Activated CD8-positive, alpha-beta memory T cell treated with anti-CD3 and anti-CD28 coated beads for 1 hour (primary cell): ENCODE measurements around the gene RABGAP1.

Source experiments
- DNase-seq, 2 donors: peaks; one replicate each; pipeline ENCODE4 v3.0.0-alpha.2; 2020; ENCODE audit warnings: low read depth in 1 of 2; ENCODE audit errors: extremely low read depth in 1 of 2

The RABGAP1 gene

DNA sequence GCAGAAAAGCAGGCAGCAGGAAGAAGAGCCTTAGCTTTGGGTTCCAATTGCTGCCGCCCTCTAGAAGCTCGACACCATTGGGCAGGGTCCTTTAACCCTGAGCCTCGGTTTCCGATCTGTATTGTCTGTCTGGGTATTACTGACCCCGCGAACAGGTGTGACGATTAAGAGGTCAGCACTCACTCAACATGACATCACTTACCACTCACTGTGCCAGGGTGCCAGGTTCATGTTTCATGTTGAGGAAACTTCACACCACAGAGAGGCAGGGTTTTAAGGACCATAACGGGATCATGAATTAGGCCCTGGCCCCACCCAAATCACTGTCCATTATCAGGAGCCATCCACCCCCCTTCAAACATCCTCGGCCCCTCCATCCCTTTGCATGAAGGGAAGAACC is 168.2 kb downstream of the RABGAP1 start:
- no peak for DNase-seq

DNA sequence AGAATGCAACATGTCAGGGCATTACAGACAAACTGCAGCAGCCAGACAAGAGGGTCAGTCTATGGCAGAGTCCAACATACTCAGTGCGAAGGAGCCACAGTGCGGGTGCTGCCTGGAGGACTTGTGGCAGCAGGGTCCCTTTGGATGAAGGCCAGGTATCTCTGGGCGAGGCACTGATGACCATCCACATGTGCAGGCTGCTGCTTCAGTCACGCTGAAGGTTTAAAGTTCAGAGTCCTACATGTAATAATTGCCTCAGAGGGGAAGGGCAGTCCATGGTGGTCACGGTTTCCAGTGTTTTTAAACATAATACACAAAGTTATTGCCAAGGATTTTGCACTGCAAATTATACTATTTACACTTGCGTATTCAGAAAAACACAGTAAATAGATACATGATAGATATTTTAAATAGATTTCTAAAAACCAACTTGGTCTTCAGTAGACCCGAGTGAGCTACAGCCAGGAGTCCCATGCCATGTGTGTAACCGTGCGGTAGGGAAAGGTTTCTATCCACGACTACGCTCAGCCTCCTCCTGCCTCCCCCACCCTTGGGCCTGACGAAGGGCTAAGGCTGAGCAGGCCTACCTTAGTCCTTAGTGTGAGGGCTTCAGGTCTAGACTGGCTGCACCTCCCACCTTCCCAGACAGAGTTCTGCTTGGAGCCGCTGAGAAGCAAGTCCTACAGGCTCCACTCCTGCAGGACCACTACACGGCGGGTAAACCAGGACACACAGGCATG is 168.9 kb downstream of the RABGAP1 start:
- no peak for DNase-seq

DNA sequence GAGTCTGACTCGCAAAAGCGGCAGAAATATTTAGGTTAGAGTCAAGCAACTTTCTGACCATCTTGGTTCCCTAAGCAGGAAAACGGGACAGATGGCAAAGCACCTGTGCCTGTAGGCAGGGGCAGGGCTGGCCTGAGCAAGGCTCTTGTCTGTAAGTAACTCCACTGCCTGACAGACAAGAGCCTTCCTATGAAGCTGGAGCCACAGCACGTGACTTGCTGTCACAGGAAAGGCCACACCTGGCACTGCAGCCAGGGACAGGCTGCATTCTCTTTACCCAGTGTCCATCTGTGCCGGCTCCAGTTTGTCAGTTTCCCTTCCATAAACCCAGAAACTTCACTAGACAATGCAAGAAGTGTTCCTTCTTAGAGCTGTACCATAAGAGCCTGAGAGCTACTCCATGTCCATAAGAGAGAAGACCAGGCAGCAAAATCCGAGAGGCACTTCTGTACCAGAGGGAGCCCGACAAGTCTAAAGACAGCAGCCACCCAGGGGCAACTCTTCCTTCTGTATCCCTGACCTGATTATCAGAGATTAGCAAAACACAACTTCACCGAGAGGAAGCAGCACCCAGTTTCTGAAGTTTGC is 170.7 kb downstream of the RABGAP1 start:
- no peak for DNase-seq

DNA sequence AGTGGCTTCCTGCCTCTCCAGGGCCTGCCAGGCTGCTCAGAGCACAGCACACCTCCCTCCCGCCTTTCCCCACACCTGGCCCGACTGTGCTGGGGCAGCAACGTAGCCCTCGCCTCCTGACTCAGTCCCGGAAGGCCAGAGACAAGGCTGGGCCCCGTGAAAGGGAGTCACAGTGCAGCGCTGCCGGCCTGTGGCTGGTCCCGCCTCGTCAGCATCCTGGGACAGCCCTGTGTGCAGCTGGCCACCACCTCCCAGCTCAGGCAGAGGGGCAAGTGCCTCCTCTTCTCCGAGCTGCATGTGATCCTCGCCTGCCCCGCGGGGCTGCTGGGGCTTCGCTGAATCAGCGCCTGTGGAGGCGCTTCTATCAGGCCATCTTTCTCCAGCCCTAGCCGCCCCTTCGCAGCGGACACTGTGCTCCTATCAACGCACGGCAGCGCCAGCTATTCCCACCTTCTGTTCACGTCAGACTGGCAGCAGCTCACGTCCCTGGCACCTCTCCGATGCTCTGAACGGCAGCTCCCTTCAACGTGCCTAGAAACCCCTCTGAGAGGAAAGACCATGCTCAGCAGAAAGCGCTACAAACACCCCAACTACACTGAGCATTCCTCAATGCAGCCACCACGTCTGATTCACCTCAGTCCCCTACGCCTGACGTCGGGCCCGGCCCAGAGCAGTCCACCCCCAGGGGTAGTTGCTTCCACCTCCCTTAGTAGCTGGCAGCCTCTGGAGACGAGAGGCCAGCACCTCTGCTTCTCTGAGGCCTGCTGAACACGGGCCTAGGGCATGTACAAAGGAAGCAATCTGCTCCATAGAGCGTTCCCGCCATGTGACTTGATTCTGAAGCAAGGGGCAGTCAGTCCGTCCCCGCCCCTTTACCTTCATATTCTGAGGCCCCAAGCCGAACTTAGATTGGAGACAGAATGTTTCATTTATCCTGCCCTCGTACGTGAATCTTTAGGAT is 171.5 kb downstream of the RABGAP1 start:
- no peak for DNase-seq

DNA sequence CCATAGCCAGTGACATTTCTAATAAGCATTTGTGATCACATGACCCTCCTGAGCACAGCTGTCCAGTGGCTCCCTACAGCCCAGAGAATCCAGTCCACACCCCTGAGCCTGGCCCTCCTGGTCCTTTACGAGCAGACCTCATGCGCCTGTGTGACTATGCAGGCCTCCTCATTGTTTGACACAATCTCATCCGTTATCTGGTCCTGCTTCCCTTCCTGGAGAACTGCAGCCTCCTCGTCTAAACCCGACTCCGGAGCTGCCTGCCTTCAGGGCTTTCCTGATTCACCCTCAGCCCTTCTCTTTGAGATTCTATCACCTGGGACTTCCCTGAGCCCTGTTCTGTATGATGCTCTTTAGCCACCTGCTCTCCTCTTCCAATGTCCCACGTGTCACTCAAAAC is 172.4 kb downstream of the RABGAP1 start:
- DNase-seq, result no peak

DNA sequence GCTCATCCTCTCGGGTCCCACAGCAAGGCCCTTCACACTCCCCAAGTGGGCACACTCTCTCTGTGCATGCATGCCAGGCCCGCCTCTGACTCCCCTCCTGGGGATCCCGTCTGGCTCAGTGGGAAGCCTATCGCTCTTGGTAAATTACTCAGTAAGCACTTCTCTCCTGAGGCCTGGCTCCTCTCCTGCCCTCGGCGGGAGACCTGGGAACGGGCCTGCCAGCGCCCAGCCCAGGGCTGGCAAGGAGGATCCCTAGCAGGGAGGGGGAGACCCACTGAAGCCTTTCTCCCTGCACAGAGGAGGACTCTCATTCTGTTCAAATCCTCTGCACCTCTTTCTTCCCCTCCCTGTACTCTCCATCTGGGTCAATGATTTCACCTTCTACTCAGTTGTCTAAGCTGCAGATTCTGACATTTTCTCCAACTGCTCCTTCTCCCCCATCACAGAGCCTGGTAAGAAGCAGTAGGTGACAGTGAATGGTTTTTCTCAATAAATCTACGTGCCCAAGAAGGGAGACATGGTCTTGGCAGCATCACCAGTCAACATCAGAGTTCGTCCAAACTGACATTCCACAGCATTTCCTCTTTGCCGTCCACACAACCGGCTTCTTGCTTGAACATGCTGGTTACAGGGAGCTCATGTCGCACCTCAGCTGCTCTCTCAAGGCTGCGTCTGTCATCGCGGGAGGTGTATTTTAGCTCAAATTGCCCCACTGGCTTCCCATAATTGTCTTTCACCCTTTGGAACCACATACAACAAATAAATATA is 174.5 kb downstream of the RABGAP1 start:
- no peak for DNase-seq

DNA sequence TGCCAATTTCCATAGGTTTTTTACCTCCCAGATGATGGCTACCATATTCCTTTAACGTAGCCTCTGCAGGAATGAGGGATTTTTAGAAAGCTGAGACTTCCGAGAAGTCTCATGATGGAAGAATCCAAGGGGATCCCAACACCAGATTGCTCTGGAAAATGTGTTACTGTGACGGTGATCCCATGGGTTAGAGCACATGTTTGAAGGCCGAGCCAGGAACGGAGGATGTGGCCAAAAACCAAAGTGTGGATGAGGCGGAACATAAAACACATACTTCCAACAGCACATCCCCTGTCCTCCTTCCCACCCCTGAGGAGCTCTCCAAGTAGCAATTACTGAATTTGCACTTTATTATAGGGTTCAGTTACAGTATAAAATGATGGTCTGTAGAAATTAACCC is 175.2 kb downstream of the RABGAP1 start:
- no peak for DNase-seq

DNA sequence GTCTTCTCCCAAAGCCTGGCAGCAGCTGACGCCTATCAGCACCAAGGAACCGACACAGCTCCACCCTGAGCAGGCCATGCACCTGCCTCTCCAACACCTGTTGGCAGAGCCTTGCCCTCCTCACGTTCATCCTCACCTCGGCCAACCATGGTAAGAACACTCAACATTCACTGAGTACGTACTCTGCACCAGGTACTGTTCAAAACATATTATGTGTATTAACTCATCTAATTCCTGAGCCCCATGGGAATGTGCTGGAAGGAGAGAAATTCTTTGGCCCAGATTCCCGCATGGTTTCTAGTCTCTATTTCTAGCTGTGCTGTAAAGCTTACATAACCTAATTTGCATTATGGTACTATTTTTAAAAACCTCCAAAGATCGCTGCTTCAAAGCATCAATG is 178.7 kb downstream of the RABGAP1 start:
- DNase-seq, result no peak

DNA sequence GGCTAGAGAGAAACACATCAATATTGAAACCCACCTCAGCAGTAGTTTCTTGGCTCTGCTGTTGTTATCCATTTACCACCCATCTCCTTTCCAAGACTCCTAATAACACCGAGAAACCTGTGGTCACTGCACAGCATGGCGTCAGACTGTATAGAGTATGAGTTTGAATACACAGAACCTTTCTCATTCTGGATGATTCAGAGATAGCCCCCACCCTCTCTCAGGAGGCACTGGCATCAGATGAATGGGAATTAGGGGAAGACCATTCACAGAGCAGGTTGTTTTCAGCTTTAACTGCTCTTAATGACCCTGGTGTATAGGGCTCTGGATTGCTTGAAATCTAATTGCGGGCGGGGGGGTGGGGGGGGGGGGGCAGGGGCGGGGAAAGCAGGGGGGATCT is 179.3 kb downstream of the RABGAP1 start:
- DNase-seq, result no peak

DNA sequence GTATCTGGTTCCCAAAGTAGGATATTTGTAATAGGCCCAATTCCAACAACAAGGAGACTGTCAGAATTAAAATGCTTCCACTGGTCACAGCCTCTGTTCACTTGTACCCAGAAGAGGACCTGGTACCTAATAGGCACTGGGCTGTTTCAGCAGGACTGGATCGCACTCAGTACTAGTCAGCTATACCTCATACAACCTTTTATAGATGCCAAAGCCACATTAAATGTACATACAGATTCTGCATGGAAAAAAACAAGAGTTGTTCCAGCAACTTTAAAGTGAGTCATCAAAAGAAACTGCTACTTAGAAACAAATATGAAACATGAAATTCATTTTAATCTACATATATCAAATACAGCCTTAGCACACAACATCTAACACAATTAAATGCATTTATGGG is 180.1 kb downstream of the RABGAP1 start:
- no peak for DNase-seq

DNA sequence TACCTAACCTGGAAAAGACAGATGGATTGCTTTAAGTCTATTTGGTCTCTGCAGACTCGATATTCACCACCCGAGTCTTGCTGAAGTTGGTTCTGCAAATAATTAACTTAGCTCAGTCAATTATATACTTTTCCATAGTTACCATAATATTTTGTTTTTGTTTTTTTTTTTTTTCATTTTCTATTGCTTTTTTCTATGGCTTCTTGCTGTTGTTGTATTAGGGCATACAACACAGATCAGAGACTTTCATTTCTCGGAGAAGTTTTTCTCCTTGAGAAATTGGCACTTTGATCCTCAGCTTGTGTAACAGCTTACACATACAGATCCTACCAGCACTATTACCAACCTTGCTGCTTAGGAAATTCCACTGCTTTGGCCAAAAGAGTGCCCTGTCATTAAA is 180.6 kb downstream of the RABGAP1 start:
- no peak for DNase-seq

DNA sequence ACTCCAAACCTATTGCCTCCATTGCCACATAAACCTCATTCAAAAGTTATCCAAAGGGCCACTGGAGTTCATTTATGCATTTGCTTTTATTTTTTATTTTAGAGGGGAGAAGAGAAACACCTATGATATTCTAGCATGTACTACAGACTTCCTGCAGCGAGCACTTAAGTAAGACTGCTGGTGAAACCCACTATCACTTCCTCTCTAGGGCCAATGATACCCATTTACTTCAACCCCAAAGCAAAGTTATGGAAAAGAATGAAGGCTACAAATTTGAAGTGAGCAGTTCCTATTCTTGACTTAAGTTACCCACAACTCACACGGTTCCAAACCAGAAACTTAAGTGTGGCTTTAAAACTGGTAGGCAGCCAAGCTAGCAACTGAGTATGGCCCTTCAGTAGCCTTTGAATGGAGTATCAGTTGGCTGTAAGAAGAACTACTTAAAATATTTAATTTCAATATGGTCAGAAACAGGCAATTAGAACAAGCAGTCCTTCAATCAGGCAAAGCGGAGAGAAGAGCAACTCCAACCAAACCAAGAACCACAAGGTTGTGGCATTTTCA is 186.8 kb downstream of the RABGAP1 start:
- DNase-seq, result no peak

DNA sequence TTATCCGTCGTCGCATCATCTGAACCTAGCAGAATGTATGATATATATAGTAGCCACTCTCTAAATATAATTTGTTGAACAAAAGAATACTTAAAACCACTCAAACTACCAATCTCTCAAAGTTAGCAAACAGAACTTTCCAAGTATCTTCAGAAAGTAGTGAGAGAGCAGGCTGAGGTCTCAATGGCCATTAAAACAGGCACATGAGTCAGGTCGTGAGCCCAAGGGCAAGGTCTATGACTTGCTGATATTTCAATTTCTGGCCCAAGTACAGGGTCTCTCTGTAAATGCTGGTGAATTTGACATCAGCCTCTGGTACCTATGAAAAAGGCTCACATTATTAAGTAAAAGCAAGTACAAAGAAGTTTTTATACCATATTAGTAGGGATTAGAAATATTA is 187.8 kb downstream of the RABGAP1 start:
- DNase-seq, result no peak

DNA sequence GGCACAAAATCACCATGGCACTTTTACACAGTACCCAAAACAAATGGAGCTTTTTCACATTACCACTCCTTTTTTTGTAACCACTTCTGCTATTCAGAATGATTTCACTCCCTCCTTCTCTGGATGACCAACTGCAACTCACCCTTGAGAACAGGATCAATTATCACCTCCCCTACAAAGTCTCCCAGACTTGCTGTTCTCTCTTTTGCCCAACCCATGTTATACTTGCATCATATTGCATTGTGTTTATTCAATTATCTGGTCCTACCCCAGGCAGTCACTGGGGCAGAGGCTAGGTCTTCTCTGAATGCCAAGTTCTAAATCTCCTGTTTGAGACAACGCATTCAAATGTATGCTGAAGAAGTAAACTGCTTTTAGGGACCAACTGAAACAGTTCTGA is 188.6 kb downstream of the RABGAP1 start:
- DNase-seq, result no peak

DNA sequence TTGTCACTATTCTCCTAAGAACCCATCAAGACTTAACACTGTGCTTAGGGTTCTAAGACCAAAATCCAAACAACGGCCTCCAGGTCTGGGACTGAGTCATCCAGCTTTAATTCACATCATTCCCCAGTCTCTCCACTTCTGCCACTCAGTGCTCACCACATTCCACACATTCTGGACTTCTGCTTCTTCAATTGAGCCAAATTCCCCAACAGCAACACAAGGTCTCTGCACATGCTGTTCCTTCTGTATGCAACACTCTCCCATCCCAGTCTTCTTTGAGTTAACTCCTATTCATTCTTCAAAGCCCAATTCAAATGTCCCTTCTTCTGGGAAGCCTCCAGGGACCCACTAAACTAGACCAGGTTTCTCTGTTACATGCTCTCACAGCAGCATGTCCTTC is 190.4 kb downstream of the RABGAP1 start:
- DNase-seq, result no peak

DNA sequence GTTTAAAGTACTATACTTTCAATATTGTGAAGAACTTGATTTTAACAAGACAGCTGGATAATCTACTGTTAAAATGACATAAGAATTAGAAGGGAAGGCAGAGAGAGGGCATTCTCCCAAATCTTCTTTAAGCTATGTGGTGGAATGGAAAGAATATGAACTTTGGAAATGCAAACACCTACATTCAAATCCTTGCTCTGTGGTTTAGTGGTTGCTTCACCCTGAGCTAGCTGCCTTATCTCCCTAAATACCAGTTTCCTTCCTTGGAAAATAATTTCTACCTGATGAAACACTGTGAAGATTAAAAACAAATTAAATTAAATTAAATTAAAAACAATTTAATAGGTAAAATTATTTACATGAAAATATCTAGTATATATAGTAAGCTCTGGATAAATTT is 191.2 kb downstream of the RABGAP1 start:
- no peak for DNase-seq

DNA sequence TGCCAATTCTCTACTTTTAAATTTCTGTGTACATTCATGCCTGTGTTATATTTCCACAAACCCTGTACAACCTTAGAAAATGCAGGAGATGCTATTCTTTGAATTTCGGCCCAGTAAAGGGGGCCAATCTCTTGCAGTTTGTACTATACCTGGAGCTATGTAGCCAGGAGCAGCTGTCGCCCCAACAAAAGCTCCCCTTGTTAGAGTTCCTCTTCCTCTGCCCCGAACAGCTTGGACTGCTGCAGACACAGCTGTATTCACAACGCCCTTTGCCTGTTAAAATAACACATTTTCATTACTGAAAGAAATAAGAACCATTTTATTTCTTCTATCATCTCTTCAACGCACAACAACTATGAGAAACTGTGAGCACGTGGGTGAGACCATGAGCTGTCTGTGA is 191.9 kb downstream of the RABGAP1 start:
- no peak for DNase-seq

DNA sequence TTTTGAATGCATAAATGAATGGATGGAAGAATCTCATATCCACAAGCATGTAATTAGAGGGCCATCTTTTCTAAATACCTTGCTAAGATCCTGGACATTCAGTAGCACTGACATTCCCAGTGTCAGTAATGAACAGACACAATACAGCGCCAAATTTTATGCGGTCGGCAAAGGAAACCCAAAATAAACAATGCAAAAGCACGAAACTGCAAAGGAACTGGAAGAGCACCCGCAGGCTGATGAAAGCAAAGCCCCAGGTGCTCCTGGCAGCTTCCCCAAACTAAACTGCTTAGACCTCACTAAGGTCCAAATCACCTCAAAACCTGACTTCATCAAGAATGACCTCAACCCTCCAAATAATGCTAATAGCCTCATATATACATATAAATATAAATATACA is 194.6 kb downstream of the RABGAP1 start:
- DNase-seq, result no peak

DNA sequence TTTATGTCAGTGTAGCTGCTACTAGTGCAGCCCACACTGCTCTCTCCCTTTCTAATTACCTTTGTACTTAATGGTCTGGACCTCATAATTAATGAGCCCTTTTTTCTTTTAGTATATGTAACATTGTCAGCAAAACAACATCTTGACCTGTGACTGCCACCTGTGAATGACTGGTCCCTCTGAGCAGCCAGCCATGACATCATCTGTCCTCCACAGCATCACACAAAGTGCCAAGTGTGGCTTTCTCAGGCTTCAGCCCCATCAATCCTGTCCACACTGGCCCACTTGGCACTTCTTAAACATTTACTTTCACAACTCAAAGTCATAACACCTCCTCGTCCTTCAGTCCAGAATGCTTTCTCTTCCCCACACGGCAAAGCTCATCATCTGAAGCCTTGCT is 197.3 kb downstream of the RABGAP1 start:
- no peak for DNase-seq

DNA sequence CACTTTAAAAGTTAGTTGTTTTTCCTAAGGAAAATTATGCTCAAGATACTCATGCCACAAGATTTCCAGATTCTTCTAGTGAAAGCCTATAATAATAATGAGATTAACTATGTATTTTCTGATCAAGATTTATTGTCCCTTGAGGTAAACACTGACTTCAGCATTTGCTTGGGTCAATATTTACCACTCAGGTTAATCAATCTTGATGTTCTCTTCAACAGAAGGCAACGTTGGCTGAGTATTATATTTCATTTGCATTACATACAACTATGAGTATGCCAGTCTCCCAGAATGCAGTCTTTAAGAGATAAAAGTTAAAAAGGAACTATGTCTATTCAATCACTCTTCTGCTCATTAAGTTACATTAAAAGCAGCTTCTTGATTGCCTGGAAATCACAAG is 208.2 kb downstream of the RABGAP1 start:
- DNase-seq, result no peak
